HK-2 (cell line): ENCODE data around the gene TTLL1.

ENCODE experiments used
- DNase-seq: peaks from one replicate; pipeline ENCODE4 v3.0.0-alpha.2; 2018; ENCODE audit not compliant: unreplicated experiment

The TTLL1 gene

DNA sequence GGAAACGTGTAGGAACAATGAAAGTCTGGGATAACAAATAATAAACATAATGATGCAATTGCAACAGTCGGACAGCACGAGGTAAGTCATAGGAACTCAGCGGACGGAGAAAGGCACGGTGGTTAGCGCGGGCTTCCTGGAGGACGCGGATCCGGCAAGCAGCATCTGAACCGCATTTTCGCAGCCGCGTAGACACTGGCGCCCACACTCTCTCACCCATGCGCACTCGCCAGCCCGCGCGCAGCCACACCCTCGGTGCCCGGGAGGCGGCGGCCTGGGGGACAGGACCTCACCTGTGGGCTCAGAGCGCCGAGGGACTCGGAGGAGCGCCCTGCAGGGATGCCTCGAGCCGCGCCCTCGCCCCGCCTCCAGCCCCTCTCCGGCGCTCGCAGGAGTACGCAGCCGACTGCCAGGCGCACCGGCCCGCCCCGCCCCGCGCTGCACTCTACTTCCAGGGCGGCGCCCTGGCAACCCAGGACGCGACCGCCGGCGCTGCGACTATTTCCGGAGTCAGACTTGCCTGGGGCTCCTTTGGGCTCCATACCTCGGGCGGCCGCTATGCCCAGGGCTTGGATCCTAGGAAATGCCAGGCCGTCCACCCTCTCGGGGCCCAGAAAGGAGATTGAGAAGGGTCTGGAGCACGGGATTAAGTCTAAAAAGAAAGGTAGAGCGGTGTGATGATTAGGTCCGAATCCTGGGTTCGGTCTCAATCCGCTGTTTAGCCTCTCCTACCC lies at the start of gene TTLL1:
Gene TTLL1, minus strand, starts transcription at position 408 of the 734 bp plus-strand sequence. CDS start 13,805 bp downstream, outside the sequence.
- DNase-seq = peak; percentile 87

DNA sequence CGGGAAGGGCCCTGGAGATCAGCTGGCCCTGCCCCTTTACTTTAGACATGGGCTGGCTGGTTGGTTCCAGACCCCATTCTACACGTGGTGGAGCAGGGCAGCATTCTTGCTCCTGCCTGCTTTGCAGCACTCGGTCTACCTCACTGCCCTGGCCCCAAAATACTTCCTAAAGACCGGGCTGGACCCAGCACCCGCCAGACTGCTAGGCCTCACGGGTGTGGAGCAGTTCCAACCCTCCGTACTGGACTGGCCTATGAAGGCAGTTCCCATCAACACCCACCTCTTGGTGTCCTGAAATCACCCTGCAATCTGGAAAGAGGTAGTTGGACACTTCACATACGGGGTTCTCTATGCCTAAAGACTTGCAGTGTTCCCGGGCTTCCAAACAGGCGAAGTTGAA lies 47.6 kb upstream of the TTLL1 start:
- DNase-seq = no peak

GRCh38 chr22:43136255-43136654 lies 47.1 kb upstream of the TTLL1 start:
- no peak for DNase-seq

GRCh38 chr22:43135565-43135964 lies 46.4 kb upstream of the TTLL1 start:
- no peak for DNase-seq

- no peak for DNase-seq
Observed at GRCh38 chr22:43134553-43134952, 45.4 kb upstream of the TTLL1 start.

GRCh38 chr22:43133401-43133800 lies 44.2 kb upstream of the TTLL1 start:
- no peak for DNase-seq

GRCh38 chr22:43131773-43132501 lies 42.7 kb upstream of the TTLL1 start:
- DNase-seq = no peak

DNA sequence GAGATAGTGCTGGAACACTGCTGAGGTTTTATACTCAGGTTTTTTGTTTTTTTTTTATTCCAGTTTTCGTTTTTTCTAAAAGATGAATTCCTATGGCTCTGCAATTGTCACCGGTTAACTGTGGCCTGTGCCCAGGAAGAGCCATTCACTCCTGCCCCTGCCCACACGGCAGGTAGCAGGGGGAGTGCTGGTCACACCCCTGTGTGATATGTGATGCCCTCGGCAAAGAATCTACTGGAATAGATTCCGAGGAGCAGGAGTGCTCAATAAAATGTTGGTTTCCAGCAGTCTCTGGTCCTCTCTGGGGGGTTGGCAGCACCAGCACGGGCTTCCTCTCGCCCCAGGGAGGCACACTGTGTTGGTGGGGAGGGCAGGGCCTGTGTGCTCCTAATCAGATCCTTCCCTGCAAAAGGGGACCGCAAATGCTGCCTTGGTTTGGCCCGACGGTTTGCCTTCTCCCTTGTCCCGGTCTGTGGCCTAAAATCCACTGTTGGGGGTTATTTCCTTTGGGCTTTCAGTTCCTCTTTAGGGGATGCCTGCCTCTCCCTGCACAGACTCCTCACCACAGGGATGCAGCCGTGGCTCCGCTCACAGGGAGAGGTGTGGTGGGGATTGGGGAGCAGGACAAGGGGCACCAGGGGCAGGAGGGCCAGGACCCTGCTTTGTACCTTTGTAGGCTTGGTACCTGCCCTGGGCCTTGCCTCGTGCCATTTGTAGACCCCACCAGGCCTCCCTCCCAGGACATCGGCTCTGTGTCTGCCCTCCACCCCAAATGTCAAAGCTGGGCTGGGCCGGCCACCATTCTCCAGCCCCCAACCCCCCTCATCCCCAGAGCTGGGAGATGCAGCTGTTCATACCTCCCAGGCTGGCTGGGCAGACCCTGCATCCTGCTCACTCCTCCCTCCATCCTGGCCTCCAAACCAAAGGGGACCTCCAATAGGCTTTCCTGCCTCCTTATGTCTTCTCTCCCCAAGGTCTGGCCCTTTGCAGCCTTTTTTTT lies 40.5 kb upstream of the TTLL1 start:
- no peak for DNase-seq

- DNase-seq = no peak
Observed at GRCh38 chr22:43128928-43129424, 39.8 kb upstream of the TTLL1 start.

DNA sequence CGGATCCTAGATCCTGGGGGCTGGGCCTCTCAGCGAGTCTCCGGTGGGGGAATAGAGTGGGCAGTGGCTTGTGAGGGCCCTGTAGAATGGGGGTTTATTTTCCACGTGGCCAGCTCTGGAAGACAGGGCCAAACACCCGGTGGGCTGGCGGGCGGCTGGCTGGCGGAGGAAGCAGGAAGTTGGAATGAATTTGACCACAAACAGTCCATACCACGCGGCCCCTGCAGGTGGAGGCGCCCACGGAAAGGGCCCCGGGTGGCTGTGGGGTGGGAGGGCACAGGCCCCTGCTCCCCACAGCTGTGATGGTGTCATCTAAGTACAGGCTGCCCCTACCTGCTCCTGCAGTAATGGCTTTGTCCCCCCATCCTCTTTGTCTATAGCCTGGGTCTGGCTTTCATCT lies 38.9 kb upstream of the TTLL1 start:
- DNase-seq = no peak

DNA sequence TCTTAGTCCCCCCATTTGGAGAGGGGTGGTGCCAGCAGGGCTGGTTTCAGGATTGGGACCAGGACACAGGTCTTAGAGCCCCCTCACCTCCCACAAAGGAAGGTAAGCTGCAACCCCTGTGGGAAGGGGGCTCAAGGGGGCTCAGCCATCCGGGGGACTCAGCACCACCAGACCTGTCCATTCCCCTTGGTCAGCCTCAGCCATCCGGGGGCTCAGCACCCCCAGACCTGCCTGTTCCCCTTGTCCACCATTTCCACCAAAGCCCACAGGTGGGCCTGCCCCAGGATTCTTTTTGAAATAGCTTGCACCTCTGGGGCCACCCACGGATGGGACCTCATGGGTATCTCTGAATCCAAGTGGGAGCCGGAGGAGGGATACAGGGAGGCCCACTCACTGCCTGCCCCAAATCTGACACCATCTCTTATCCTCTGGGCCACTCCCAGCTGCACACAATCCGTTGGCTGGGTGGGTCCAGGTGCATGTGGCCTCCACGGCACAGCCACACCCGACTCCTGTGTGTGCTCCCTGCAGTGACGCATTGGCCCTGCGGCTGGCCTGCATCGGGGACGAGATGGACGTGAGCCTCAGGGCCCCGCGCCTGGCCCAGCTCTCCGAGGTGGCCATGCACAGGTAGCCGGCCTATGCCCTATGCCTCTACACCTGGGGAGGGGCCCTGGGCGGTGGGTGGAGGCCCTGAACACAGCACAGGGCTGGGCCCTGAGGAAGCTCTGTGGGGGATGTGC lies 38.1 kb upstream of the TTLL1 start:
- DNase-seq = no peak

DNA sequence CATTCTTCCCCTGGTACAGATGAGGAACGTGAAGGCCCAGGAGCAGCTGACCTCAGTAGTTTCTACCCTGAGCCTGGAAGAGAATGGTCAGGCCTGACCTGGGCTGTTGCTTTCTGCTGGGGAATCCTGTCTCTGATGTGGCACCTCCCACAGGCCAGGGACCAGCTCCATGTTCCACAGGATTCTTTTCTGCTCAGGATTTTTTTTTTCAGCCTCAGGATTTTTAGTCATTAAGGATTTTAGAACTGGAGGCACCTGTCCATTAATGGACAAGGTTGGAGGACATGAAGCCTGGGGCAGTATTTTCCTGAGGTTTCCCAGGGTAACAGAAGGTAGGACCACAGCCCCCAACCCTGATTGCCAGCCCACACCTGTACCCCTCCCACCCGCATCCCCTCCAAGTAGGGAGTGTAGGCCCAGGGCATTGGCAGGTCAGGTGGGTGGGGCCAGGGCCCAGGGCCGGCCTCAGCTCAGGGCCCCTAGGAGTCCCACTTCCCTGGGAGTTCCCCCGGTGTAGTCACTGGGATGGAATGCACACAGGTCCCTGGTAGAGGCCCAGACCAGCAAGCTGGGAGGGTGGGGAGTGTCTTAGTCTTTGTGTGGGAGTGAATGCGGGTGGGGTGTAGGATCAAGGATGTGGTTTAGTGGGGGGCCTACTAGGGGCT lies 37.4 kb upstream of the TTLL1 start:
- peak; percentile 81 for DNase-seq

DNA sequence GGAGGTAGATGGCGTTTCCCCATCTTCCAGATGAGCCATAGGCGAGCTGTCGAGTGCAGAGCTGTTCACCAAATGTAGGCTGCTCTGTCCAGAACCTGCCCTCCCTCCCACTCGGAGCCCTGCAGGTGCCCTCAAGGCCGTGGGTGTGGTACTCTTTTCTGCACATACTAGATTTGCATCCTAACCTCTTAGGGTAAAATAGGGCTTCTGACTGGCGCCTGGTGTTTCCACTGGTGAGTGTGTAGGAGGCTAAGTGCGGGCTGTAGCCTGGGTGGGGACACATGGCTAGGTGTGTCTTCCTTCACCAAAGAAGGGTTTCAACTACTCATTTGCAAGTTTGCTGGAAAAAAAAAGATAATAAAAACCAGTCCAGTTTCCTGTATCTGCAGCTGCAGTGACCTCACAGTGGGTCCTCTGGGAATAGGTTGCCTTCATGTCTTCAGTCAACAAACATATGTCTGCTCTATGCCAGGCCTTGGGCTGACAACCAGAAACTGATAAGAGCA lies 29.8 kb upstream of the TTLL1 start:
- DNase-seq = no peak

DNA sequence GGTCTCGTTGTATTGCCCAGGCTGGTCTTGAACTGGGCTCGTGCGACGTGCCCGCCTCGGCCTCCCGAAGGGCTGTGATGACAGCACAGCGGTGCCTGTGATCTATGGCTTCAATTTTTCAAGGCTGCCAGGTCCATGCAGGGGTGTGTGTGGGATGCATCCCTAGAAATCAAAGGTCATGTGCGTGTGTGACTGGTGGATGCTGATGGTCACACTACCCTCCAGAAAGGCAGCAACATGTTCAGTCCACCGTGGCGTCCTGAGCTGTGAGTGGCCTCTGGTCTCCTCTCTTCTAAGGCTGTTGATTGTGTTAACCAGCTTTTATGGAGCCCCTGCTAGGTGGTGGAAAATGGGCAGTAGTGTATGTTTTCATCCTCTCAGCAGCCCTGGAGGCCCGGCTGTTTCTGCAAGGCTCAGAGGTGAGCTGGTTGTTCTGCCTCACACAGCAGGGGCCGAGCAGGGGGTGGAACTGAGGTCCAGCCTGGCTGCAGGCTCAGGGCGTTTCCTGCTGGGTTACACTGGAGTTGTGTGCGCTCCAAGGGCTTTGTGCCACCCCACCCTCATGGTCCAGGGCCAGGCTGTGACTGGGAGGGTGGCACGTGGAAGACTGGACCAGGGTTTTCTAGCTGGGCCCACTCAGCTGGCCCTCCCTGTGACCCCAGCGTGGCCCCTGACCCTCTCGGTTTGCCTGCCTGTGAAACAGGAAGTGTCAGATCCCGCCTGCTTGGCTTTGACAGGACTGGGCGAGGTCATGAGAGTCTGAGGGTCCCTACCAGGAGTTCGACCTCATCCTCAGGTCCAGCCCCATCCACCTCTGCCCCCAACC lies 29.0 kb upstream of the TTLL1 start:
- DNase-seq = no peak

GRCh38 chr22:43116932-43117331 lies 27.7 kb upstream of the TTLL1 start:
- no peak for DNase-seq

DNA sequence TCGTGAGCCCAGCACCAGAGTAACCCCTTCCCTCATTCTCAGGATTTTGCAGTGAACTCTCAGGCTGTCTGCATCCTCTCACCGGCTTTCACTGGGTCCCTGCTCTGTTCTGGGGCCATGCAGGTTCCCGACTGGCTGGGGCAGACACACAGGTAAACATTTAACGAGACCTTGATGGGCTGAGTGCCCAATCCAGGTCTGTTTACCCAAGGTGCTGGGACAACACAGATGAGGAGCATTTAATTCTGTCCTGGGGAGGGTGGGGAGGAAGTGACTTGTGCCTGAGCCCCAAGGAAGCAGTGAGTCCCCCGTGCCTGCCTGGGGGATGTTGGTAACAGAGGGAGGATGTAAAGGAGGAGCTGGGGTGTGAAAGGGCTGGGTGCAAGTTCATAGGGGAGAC lies 25.8 kb upstream of the TTLL1 start:
- no peak for DNase-seq

- DNase-seq = no peak
Observed at GRCh38 chr22:43113526-43114251, 24.5 kb upstream of the TTLL1 start.

GRCh38 chr22:43110927-43111623 lies 21.9 kb upstream of the TTLL1 start:
- no peak for DNase-seq
